Stimulated activated CD4-positive, alpha-beta T cell treated with anti-CD3 and anti-CD28 coated beads, Interleukin-1b, Interleukin-23, amount 100 ng/mL, for 4 hours (primary cell): ENCODE results near the gene CSF1R.

ENCODE experiments used
- DNase-seq, 2 donors: peaks; one replicate each; pipeline ENCODE4 v3.0.0-alpha.2; 2020; ENCODE audit warnings: low read depth in 2 of 2

CSF1R gene

DNA sequence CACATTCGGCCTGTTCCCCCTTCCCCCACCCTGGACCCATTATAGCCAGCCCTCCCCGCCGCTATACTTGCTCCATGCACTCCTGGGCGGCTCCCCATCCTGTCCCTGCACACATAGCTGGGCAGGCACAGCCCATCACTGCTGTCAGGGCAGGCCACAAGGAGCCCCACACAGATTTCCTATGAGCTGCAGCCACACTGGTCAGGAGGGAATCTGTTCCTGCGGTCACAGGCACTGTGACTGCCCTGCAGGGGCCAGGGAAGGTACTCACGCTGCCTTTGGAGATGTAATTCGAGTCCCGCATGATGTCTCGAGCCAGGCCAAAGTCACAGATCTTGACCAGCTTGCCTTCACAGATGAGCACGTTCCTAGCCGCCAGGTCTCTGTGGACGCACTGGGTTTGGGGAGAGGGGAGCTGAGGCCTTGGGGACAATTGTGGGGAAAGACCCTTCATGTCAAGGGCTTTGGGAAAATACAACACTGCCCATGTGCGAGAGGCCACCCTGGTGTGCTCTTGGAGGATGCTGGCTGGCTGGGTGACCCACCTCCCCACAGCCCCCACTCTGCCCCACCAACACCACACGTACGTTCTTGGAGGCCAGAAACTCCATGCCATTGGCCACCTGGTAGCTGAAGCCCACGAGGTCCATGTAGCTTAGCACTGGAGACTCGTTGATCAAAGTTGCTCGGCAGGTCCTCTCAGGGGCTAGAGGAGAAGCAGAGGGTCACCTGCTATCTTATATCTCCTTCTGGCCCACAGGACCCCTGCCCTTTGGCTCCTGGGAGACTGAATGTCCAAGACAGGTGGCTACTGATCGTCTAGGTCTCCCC lies 34.5 kb upstream of the CSF1R start:
- no peak for DNase-seq

DNA sequence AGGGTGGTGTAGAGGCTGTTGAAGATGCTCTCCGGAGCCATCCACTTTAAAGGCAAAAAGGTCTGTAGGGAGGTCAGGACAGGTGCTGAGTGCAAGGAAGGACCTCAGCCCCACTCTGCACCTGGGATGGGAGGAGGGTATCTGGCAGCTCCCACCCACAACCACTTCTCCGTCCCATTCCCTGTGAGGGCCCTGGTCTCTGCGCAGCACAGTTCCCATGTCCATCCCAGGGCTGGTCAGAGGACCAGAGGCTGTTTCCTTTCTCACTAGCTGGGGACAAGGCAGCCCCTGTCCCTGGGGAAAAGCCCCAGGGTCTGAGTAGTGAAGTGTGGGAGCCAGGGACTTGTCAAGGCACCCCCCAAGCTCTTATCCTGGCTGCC lies 33.7 kb upstream of the CSF1R start:
- no peak for DNase-seq

DNA sequence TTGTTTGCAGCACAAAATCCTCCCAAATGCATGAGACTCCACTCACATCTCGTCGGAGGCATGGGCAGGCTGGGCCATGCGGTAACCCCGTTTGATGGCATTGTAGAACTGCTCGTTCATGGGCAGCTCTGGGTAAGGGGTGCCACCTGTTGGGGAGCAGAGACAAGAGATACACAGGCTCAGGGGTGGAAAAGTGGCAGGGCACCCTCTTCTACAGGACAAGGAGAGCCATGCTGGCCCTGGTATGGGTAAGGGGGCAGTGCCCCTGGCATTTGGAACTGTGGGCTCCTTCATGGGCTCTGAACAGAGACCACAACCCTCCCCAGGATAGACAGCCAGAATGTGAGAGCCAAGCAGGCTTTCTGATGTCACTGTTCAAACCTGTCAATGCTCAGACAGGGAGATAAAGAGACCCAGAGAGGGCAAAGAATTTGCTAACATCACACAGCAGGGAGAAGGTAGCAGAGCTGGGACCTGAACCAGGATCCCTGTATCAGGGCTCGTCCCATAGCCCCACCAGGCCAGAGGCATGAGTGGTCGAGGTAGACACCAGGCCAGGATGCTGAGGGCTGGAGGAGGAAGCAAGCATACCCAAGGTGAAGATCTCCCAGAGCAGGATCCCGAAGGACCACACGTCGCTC lies 33.2 kb upstream of the CSF1R start:
- no peak for DNase-seq

DNA sequence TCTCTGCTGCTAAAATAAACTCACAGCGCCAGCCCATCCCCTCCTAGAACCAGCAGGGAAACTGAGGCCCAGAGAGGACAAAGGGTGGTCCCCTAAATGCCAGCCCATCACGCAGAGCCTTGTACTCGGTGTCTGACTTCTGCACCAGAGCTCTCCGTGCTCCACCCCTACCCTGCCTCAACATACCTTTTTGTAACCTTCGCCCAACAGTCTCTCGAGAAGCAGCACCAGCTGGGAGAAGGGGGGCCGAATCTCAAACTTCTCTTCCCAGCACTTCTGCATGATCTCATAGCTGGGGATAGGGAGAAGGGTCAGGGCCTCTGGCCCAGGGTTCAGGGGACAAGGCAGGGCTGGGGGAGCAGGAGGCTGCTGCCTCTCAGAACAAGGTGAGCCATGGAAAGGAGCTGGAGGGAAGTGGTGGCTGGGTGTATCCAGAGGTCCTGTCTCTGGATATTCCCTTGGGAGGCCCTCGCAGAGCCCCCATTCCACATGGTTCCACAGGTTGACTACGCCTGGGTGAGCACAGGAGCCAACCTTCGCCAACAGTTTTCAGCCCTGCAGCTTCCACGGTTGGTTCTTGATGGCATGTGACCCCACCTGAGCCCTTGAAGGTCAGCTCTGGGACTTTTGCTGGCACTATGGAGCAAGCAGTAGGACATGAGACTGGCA lies 32.3 kb upstream of the CSF1R start:
- no peak for DNase-seq

DNA sequence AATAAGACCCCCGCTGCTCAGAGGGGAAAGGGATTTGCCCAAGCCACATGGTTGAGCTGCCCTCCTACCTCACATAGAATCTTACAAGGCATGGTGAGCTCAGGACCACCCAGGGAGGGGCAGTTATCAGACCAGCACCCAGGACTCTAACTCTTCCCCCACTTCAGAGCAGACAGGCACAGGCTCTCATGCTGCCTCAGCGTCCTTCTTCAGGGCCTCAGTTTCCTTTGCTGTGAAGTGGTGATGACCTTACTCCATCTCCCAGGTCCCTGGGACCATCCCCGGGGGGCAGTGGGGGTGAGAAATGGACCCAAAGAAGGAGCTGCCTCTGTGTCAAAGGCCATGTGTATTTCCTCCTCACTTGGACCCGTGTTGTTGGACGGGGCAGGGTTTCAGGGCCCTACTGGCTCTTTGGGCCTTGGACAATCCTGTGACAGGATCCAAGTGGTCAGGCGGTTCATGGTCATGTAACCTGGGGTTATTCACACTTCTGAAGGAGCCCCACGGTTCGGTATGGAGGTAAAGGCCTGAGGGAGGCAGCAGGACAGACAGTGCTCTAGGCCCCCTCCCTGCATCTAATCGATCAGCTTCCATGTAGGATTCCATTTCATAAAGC lies 31.7 kb upstream of the CSF1R start:
- no peak for DNase-seq

DNA sequence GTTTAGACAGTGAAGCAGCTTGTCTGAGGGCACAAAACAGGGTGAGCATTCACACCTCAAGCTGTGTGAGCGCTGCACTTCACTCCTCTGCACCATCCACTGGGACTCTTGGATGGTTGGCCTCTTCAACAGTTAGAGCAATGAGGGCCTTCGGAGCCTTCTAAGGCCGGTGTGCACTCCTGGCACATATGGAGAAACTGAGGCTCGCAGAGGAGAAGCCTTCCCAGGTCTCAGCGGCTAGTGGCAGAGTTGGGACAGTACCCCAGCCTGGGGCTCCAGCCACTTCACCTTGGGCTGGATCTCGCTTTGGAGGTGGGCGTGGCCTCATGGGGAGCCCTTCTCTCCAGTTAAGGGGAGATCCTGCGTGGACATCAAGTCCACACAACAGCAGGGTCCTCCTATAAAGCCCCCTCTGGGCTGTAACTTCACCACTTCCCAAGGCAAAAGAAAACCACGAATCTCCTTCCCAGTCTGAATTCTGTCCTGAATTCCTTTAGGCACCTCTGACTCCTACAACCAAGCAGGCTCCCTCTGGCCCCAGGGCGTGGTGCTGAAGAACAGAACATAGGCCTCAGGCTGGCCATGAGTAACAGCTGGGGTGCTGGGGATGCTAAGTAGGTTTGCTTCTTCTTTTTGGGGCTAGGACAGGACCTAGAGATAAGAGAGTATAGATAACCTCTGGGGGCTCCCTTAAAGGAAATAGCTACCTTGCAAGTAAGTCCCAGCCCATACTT lies 30.5 kb upstream of the CSF1R start:
- DNase-seq: no peak

DNA sequence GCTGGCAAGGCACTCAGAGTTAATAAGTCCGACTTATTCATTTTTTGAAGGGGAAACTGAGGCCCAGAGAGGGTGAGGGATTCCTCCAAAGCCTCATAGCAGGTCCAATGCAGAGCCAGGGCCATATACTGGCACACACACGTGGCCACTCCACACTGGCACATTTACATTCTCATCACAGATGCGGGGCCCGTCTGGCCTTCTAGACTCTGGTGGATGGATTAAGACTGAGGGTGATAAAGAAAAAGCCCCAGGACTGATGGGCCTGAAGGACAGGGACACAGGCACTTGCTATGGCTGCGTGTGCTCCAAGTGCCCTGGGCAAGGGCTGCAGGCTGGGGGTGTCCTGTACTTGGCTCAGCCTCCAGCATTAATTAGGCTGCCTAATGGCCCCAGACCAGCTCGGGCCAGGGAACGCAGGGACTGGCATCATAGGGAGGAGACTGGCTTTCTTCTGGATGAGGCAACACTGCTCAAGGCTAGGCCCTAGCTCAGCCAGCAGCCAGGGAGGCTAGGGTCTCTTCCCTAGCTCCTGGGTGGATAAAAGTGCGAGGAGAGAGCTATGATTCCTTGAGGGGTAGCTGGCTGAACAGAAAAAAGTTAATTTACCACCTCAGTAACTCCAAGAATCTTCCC lies 28.5 kb upstream of the CSF1R start:
- DNase-seq: no peak

DNA sequence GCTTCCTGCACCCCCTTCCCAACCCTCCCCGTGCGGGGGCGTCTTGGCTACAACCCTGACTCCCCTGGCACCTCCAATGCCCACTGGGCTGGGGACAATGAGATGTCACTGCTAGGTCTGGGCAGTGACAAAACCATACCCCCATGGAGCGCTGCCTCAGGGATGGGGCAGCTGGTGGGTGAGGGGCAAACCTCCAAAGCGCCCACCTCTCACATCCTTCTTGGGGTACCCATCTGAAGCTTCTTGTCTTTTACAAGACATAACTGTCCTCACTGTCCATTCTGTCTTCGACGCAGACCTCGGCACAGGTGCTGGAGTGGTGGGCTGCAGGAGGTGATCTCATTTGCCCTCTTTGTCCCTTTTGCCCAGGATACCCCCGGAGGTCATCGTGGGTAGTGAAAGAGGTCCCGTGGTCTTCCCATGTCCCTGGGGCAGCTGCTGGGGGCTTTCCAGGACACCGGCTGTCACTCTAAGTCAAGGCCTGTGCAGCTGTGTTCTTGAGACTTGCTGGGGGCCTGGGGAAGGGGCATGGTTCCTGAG lies 27.8 kb upstream of the CSF1R start:
- no peak for DNase-seq

DNA sequence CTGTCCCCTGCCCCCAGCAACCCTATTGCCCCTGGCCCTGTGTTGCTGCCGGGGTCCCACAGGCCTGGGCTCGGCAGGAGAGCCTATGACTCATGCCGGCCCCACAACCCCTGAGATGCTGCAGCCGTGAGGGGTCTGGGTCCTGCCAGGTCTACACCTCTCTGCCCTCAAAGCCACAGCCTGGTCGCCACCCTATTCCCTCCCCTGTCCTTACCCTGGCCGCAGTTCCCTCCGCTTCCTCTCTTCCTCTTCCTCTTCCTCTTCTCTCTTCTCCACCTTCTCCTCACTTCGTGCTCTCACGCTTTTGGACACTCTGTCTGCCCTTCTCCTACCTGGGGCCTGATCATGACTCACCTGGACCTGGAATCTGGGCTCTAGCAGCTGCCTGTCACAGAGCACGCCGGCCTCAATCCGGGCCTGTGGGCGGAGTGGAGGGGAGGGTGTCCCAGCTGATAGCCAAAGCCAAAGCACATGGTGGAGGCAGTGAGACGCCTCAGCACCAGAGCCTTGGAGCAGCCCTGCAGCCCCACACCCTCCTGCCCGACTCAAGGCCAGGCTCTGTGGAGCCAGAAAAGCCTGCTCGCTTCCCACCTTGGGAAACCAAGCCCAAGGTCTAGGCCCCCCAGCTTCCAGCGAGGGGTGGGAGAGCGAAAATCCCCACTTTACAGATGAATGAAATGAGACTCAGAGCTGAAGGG lies 26.8 kb upstream of the CSF1R start:
- no peak for DNase-seq

DNA sequence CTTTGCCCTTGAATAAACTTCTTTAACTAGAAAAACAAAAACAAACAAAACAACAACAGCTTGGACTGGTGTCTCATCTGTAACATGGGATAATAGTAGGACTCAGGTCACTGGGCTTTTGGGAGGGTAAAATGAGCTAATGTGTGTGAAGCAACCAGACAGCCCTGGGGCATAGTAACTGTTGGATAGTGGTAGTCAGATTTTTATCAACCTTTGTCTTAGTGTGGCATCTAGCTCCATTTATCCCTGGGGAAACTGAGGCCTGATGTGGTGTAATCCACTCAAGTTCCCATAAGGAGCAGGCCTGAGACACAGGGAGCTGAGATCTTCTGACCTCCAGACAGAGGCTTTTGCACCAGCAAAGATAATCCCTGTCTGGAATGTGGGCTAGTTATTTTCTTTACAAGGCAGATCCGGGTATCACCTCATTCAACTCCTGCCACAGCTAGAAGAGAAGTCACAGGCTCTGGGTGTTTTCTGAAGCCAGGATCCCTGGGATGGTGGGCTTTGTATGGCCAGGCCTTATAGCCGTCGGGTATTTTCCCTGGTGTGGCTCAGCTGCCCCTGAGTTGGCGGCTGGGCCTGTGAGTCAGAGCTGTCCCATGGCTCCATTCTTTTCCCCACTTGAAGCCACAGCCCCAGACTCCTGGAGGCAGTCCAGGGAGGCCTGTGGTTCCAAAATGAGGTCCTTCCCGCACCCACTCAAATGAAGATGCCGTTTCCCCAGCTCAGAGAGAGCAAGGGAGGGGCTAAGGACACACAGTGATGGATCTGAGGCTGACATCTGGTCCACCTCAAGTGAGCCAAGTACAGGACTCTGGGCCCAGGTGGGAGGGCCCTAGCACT lies 26.1 kb upstream of the CSF1R start:
- no peak for DNase-seq

DNA sequence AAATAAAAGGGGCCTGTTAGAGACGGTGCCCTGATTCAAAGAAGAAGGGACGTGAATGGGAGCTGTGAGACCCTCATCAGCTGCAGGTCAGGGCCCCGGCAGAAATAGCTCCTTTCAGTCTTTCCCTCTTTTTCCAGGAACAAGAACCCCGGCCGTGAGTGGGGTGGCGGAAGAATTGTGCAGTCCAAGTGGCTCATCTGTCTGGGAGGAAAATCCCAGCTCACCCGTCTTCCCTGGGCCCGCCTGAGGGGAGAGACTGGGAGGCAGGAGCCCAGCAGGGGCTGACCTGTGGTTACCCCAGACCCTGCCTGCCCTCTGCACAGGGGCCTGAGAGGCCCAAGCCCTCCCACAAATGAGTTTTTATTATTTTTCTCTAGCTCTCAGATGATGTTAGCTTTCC lies 24.8 kb upstream of the CSF1R start:
- DNase-seq: no peak

DNA sequence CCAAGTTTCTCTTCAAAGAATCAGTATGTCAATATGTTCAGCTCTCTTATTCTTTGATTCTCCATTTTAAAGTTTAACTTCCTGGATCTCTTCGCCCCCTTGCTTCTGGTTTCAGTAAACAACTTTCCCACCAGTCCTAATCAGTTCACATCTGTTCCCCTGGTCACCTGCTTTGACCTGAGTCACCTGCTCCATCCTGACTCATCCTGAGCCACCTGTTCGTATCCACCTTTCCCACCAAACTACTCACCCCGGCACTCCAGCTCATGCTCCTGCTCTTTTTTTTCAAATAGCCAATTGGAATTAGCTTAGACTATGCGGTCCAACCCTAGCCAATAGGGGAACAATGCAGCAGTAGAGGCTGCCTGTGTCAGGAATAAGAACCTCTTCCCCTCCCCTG lies 23.6 kb upstream of the CSF1R start:
- DNase-seq: no peak

DNA sequence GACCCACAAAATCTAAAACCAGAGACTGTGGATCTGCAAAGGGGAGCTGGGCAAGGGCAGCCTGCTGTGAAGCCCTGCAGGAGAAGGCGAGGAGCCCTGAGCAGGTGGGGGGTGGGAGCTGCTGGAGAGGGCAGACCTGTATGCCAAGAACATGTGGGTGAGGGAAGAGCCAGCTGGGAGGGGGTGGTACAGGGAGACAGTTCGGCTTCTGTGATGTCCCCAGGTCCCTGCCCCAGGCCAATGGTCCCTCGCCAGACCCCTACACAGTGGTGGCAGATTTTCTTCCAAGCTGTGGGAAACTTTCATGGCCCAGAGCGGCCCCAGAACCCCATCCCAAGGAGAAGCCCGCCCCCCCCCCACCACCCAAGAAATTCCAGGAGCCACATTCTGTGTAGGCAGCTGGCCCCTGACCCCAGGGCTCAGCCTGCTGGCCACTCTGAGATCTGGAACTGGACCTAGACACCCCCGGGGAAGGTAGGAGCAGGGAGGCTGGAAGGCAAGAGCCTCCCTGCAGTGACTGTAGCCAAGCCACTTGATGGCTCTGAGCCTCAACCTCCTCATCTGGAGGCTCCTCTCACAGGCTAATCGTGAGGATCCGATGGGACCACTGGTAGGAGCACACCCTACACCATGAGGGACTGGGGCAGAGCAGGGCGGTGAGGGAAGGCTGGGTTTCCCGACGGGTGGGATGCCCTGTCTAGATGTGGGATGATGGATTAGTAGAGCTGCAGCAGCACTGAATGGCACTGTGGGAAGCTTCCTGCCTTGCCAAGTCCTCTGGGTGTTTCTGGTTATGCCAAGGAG lies 22.6 kb upstream of the CSF1R start:
- DNase-seq: no peak

DNA sequence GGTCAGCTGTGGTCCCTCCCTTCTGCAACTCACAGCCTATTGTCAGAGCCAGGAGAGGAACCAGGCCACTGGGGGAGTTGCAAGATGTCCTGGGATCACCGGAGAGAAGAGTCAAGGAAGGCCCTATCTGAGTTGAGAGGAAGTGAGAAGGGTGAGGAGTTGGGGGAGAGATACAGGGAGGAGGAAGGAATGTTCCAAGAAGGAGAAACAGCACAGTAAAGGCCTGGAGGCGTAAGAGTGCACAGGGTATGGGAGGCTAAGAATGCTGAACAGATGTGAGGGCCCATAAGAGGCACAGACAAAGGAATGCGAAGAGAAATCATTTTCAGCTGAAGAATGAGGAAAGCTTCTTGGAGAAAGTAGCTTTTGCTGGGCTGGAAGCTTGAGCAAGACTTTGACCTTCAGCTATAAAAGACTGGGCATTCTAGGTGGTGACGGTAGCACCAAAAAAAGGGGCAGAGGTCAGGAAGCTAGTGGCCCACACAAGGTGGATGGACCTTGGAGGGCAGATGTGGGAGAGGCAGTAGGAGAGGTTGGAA lies 21.6 kb upstream of the CSF1R start:
- no peak for DNase-seq

DNA sequence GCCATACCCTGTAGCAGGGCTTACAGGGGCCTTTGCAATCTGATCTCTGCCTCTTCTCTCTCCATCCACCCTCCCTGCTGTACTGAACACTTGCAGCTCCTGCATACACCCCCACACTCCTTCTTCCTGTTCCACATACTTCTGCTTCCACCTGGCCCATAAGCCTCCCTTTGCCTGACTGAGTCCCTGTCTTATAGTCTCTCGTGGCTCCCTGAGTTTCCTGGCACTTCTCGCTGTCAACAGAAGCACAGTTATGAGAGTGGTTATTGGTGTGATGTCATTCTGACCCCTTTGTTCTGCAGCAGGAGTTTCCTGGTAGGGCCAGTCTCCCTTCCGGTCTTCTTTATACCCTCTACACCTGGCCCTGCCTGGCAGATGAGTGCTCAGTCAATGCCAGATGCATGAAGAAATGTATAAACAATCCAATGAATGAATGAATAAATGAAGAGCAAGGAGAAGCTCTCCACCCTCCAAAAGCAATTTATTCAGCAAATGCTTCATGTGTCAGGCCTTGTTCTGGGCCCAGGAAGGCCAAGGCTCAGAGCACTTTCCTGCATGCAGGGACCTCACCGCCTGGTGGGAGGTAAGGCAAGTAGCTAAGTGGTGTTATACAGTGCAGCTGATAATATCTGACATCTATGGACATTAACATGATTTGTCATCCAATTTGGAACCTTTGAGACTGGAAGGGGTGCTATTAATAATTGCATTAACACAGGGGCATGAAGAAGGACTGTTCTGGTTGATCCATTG lies 20.5 kb upstream of the CSF1R start:
- no peak for DNase-seq

DNA sequence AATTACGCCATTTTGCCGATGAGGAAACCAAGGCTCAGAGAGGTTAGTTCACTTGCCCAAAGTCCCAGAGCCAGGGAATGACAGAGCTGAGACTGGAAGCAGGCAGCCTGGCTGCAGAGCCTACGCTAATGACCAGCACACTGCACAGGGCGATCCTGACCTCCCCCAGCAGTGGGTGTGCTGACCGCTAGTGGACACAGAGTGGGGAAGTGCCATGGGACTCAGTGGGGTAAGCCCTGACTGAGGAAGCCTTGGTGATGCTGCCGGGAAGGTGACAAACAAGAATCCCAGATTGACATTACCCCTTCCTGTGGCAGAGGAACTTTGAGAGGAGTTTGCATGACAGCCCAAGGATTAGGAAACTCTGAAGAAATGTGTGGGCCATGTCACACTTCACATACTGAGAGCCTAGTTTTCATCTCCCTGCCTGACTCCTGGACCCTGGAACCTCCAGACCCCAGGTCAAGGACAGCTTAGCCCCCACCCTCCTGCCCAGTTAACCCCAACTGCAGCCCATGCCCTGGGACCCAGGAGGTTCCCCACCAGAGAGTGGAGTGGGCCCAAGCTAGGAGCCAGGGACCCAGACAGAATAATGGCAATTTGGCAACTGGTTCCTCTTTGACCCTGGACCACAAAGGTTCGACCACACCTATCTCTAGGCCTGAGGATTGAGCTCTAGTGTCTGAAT lies 19.7 kb upstream of the CSF1R start:
- DNase-seq: no peak

DNA sequence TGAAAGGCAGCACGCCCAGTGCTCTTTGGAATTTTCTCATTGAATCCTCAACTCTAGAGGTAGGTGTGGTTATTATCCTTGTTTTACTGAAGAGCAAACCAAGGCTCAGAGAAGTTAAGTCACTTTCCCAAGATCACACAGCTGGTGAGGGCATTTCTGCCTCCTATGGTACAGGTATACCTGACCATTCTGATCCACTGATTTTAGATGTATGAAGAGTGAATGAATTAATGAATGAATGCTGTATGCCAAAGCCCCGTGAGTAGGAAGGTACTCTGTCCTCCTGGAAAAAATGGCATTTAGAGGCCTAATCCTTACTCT lies 18.2 kb upstream of the CSF1R start:
- DNase-seq: no peak
